Measurements from ENCODE around the gene CNN3. TPM values are rescaled to one million over a fixed set of nuclear protein-coding genes. Genes with fewer than 3 reads are reported as not detected.

Gene CNN3
- total and polyA plus RNA-seq, 2 of the 4 experiments (the other 2 are of a cell fraction): 249 to 552 TPM

DNA sequence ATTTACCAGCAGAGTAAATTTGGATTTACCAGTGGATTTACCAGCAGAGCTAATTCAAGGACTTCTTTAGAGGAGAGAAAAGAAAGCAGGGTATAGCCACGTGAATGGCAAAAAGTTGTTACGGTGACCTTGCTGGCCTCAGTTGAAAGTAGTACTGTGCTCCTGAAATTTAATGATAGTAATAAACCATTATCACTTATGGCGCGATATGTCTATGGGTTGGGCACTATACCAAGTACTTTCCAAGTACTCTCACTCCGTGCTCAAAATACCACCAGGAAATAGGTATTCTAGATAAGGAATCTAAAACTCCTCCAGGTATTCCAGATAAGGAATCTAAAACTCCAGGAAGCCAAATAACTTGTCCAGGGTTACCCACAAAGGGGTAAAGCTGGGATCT, 70.9 kb downstream of the CNN3 start:
- intact Hi-C loops (cut with micrococcal nuclease): no loop called here

More for the DNA sequence above, 70.9 kb downstream of the CNN3 start:
- H4K5ac ChIP-seq (ENCODE audit: low read depth, low read length): no peak overlapping the region
- H2BK15ac ChIP-seq (ENCODE audit: low read depth, low read length): no peak overlapping the region
- H3K4me1 ChIP-seq (ENCODE audit: control insufficient read depth, insufficient read depth, low read length): peaks cover 5% of the 10 kb centered on the region
- no peak overlapping the region for H4K91ac ChIP-seq (ENCODE audit: insufficient read depth, low read depth, low read length)
- H2AFZ ChIP-seq (replicated peaks; ENCODE audit: low read length, poor library complexity): no peak overlapping the region
- no peak for ATAC-seq (ENCODE audit: low read depth)
- no peak overlapping the region for H3K4me3 ChIP-seq (ENCODE audit: insufficient read depth, low read depth, low read length)
- ChIA-PET CTCF (interaction anchor here (1.6 to 3.6 kb wide), 4 partner anchors 9 to 188 kb away, joined by 6 to 35 read pairs (median 27); no protein-coding TSS in a partner anchor), POLR2A (ENCODE audit: unreplicated experiment) (no interaction called here)
- DNase-seq: no peak
- no peak overlapping the region for H3K9ac ChIP-seq (ENCODE audit: low read depth, low read length)
- H3K27ac ChIP-seq (ENCODE audit: insufficient read depth, low read length): no peak overlapping the region
- no peaks in the 10 kb centered on the region for H3K9me3 ChIP-seq (ENCODE audit: control insufficient read depth, insufficient read depth, low read length)
- no peak overlapping the region for H2AK5ac ChIP-seq (ENCODE audit: low read depth, low read length)
- H3K36me3 ChIP-seq (ENCODE audit: control insufficient read depth, insufficient read depth, low read length): no peaks in the 10 kb centered on the region
- no peak overlapping the region for H2BK120ac ChIP-seq (ENCODE audit: low read depth, low read length)
- peak overlapping the region; percentile 69; the same call in 1 of the 2 replicates for H2BK20ac ChIP-seq (ENCODE audit: low read depth, low read length)
- no peaks in the 10 kb centered on the region for H3K27me3 ChIP-seq (ENCODE audit: control insufficient read depth, insufficient read depth, low read length)
- H2AK9ac ChIP-seq (replicated peaks; ENCODE audit: low read depth, low read length, poor library complexity): no peak overlapping the region
- no peak overlapping the region for H3K56ac ChIP-seq (ENCODE audit: extremely low read depth, insufficient read depth, low read length)
- TF ChIP-seq MXI1 (IDR thresholded peaks at IDR 0.05; ENCODE audit: borderline replicate concordance, low read depth, low read length): no peak
- peaks cover 0 to 11% of the 10 kb centered on the region in 2 experiments; a peak in 2 of 4 replicates for H3K79me1 ChIP-seq (ENCODE audit: low read depth in 1 of 2, low read length in 2 of 2)
- H2BK5ac ChIP-seq (ENCODE audit: low read depth, low read length, poor library complexity, severe bottlenecking): no peak overlapping the region
- H3K9me1 ChIP-seq (ENCODE audit: insufficient read depth, low read length): peaks cover 8% of the 10 kb centered on the region
- no peak overlapping the region for H3K4ac ChIP-seq (ENCODE audit: low read depth, low read length)
- no peak overlapping the region for H3K23ac ChIP-seq (ENCODE audit: low read depth, low read length)
- H3K18ac ChIP-seq (ENCODE audit: low read depth, low read length): no peak overlapping the region
- no peak overlapping the region for H3K14ac ChIP-seq (replicated peaks; ENCODE audit: low read depth, low read length)
- in situ Hi-C loops (cut with MboI; ENCODE audit: low sequenced_read_pairs): loop anchor here (5.0 kb wide), 1 partner anchor 51 kb away; no protein-coding TSS in a partner anchor
- no CpG with 5 or more reads among the region's 5 CpGs for WGBS, 2 experiments (ENCODE audit: extremely low coverage in 2 of 2, insufficient read length in 1 of 2)
- no peak overlapping the region for H4K8ac ChIP-seq (ENCODE audit: low read depth in 2 of 2, low read length in 2 of 2)
- dilution Hi-C loops (cut with HindIII; ENCODE audit: low sequenced_read_pairs, unreplicated experiment): no loop called here
- H3K4me2 ChIP-seq (ENCODE audit: low read depth, low read length): no peak overlapping the region
- H4K20me1 ChIP-seq (ENCODE audit: insufficient read depth, low read length): no peaks in the 10 kb centered on the region; the same call in 1 of the 2 replicates
- no TSS peak for BruUV-seq (replicated peaks)

All from IMR-90 (cell line).